Neural progenitor cell (in vitro differentiated cells): ENCODE measurements around the gene TENT5A. TPM values are rescaled to one million over a fixed set of nuclear protein-coding genes. Genes with fewer than 3 reads are reported as not detected.

ENCODE experiments used
- DNase-seq: peaks from one replicate; pipeline ENCODE4 v3.0.0-alpha.2; 2016; ENCODE audit warnings: low spot score
- H2AFZ ChIP-seq: fragments of 200-600 bp; sonication (generic); replicated peaks from 2 replicates; pipeline ENCODE4 v1.6.1; 2016; ENCODE audit warnings: antibody characterized with exemption
- H3F3A ChIP-seq: fragments of 200-600 bp; sonication (generic); 2 replicates; pipeline ENCODE4 v1.6.1; 2016; ENCODE audit warnings: antibody characterized with exemption, low read depth
- H3K27ac ChIP-seq: fragments of 200-600 bp; sonication (generic); 2 replicates; pipeline ENCODE4 v1.5.1; 2016; ENCODE audit warnings: mild to moderate bottlenecking
- H3K27me3 ChIP-seq: fragments of 200-600 bp; sonication (generic); 2 replicates; pipeline ENCODE4 v1.6.1; 2016; ENCODE audit warnings: mild to moderate bottlenecking, moderate library complexity
- H3K36me3 ChIP-seq: fragments of 200-600 bp; sonication (generic); 2 replicates; pipeline ENCODE4 v1.5.1; 2016
- H3K4me1 ChIP-seq: fragments of 200-600 bp; sonication (generic); 2 replicates; pipeline ENCODE4 v1.6.1; 2016; ENCODE audit warnings: mixed run types
- H3K4me2 ChIP-seq: fragments of 200-600 bp; sonication (generic); 2 replicates; pipeline ENCODE4 v1.6.1; 2016
- H3K4me3 ChIP-seq: fragments of 200-600 bp; sonication (generic); 2 replicates; pipeline ENCODE4 v1.5.1; 2016
- H3K79me2 ChIP-seq: fragments of 200-600 bp; sonication (generic); 2 replicates; pipeline ENCODE4 v1.6.1; 2016; ENCODE audit warnings: low read depth
- H3K9ac ChIP-seq: fragments of 200-600 bp; sonication (generic); 2 replicates; pipeline ENCODE4 v1.6.1; 2016
- H3K9me3 ChIP-seq: fragments of 200-600 bp; sonication (generic); 2 replicates; pipeline ENCODE4 v1.5.1; 2016; ENCODE audit warnings: low read depth
- H4K20me1 ChIP-seq: fragments of 200-600 bp; sonication (generic); 2 replicates; pipeline ENCODE4 v1.6.1; 2016; ENCODE audit warnings: low read depth
- H3K27ac Mint-ChIP-seq: 3 replicates; pipeline ENCODE4 v1.8.0; 2021; ENCODE audit warnings: mixed read lengths
- H3K27me3 Mint-ChIP-seq: 2 replicates; pipeline ENCODE4 v1.8.0; 2022; ENCODE audit warnings: low read depth, mild to moderate bottlenecking, inconsistent platforms, moderate library complexity, mixed read lengths; ENCODE audit not compliant: insufficient read depth
- H3K36me3 Mint-ChIP-seq: 3 replicates; pipeline ENCODE4 v1.8.0; 2021; ENCODE audit warnings: mixed read lengths
- H3K4me1 Mint-ChIP-seq: 3 replicates; pipeline ENCODE4 v1.8.0; 2021; ENCODE audit warnings: mixed read lengths
- H3K4me3 Mint-ChIP-seq: 3 replicates; pipeline ENCODE4 v1.8.0; 2021; ENCODE audit warnings: mild to moderate bottlenecking, moderate library complexity, mixed read lengths
- H3K9me3 Mint-ChIP-seq: 3 replicates; pipeline ENCODE4 v1.8.0; 2020; ENCODE audit warnings: mixed read lengths
- EZH2 ChIP-seq: fragments of 200-600 bp; sonication (generic); IDR thresholded peaks from 2 replicates; pipeline ENCODE4 v1.6.1; 2017; ENCODE audit warnings: antibody characterized with exemption, mild to moderate bottlenecking, moderate library complexity
- EZH2phosphoT487 ChIP-seq: fragments of 200-600 bp; sonication (generic); IDR thresholded peaks from 2 replicates; pipeline ENCODE4 v1.6.1; 2017; ENCODE audit warnings: antibody characterized with exemption
- total RNA-seq: library from RNA; depleted of rRNA; stranded (reverse); fragments of >200 nt; gene quantifications from 2 replicates; pipeline ENCODE4 v1.2.3, GENCODE V29; 2015; ENCODE audit warnings: low replicate concordance
- TF ChIP-seq, protein P1 (sequence below): fragments of 200-600 bp; sonication (generic); IDR thresholded peaks from 2 replicates; pipeline ENCODE4 v1.5.1; 2017; ENCODE audit warnings: antibody characterized with exemption, mild to moderate bottlenecking

TENT5A gene
- total RNA-seq, 1 donor from 2014 or later, result 11.7 TPM

DNA sequence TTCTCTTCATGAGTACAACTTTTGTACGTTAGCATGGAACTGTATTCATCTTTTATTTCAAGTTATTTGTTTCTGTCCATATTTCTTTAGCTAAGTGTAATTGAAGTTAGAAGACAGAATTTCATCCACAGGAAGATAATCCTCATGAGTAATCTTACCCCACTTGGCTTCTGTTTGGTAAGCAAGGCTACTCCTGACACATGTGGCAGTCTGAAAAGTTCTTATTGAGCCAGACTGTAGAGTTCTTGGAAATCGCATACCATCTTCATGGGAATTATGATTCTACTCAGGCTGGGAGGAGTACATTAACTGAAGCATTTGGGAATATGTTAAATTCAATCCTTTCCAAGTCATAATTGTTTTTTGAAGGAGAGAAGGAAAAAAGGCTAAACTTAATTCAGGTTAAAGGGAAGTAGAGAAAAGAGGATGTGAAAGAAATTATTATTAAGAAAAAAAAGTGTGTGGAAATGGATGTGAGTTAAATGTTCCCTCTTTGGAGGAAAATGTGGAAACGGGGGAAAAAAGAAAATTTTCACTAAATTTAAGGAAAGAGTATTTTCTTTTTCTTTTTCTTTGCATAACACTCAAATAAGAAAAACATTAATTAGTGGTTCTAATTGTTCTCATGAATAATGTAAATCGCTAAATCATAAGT, 41.5 kb upstream of the TENT5A start:
- no peak for DNase-seq
- no peaks in the 10 kb centered on the region for H3K36me3 ChIP-seq
- no peaks in the 10 kb centered on the region for H3K4me1 ChIP-seq
- H3K9me3 ChIP-seq, result no peaks in the 10 kb centered on the region
- H3K27me3 ChIP-seq, result no peaks in the 10 kb centered on the region
- no peaks in the 10 kb centered on the region for H4K20me1 ChIP-seq
- no peak overlapping the region for H3K4me3 Mint-ChIP-seq
- no peak overlapping the region for H3K9ac ChIP-seq
- H3K27ac Mint-ChIP-seq, result no peak overlapping the region
- no peak overlapping the region for H3K4me2 ChIP-seq
- H3K79me2 ChIP-seq, result no peaks in the 10 kb centered on the region
- H3K9me3 Mint-ChIP-seq, result no peaks in the 10 kb centered on the region
- no peak overlapping the region for H3K27ac ChIP-seq
- H3K27me3 Mint-ChIP-seq, result no peaks in the 10 kb centered on the region
- peaks cover 14% of the 10 kb centered on the region for H3K4me1 Mint-ChIP-seq
- H2AFZ ChIP-seq, result no peak overlapping the region
- H3F3A ChIP-seq, result no peaks in the 10 kb centered on the region
- H3K4me3 ChIP-seq, result no peak overlapping the region
- no peaks in the 10 kb centered on the region for H3K36me3 Mint-ChIP-seq
- TF ChIP-seq EZH2phosphoT487, result no peak
- TF ChIP-seq EZH2, result no peak
- TF ChIP-seq, protein P1, sequence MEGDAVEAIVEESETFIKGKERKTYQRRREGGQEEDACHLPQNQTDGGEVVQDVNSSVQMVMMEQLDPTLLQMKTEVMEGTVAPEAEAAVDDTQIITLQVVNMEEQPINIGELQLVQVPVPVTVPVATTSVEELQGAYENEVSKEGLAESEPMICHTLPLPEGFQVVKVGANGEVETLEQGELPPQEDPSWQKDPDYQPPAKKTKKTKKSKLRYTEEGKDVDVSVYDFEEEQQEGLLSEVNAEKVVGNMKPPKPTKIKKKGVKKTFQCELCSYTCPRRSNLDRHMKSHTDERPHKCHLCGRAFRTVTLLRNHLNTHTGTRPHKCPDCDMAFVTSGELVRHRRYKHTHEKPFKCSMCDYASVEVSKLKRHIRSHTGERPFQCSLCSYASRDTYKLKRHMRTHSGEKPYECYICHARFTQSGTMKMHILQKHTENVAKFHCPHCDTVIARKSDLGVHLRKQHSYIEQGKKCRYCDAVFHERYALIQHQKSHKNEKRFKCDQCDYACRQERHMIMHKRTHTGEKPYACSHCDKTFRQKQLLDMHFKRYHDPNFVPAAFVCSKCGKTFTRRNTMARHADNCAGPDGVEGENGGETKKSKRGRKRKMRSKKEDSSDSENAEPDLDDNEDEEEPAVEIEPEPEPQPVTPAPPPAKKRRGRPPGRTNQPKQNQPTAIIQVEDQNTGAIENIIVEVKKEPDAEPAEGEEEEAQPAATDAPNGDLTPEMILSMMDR, result no peak

DNA sequence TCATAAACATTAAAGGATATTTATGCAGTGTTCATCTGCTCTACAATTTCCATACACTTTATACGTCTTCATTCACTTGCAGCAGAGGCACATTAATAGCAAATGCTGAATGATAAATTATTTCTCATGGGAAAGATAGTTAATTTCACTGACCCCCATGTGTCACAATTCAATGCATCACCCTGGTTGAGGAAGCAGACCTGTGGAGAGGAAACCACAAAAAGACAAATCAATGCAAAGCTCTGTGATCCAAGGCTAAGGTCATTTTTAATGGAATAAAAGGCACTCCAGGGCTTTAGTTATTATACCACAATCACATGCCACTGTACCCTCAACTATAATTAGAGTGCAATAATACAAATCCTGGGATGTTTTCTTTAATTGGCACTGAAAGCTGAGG, 40.3 kb upstream of the TENT5A start:
- Histone ChIP-seq H3K4me2 (no peak overlapping the region), H3K27me3 (no peaks in the 10 kb centered on the region), H3K79me2 (no peaks in the 10 kb centered on the region), H3K4me1 (no peaks in the 10 kb centered on the region), H3K27ac (no peak overlapping the region), H3K4me3 (no peak overlapping the region), H2AFZ (no peak overlapping the region), H3K9me3 (no peaks in the 10 kb centered on the region), H4K20me1 (no peaks in the 10 kb centered on the region), H3K9ac (no peak overlapping the region), H3K36me3 (no peaks in the 10 kb centered on the region), H3F3A (no peaks in the 10 kb centered on the region)
- TF ChIP-seq EZH2phosphoT487 (no peak), EZH2 (no peak)
- TF ChIP-seq, protein P1, result no peak
- Mint-ChIP-seq H3K36me3 (no peaks in the 10 kb centered on the region), H3K9me3 (no peaks in the 10 kb centered on the region), H3K27ac (no peak overlapping the region), H3K4me3 (no peak overlapping the region), H3K4me1 (peaks cover 14% of the 10 kb centered on the region), H3K27me3 (no peaks in the 10 kb centered on the region)
- no peak for DNase-seq

DNA sequence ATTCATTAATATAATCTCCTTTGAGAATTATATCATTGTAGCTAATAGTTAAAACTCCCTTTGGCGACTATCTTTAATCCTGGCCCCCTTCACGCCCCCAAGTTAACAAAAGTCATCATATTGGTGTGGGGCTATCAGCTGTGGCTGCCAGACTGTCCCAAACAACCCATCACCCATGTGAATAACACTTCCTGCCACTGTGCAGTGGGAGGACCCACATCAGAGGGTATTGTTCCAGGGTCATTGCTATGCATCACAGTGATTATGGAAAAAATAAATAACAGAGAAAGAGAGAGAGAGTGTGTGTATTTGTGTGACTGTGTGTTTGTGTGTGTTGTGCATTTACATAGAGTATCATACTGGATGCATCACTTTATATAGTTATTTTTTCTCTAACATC, 39.3 kb upstream of the TENT5A start:
- Histone ChIP-seq H3K4me3 (no peak overlapping the region), H3K9me3 (no peaks in the 10 kb centered on the region), H3K27ac (no peak overlapping the region), H3K36me3 (no peaks in the 10 kb centered on the region), H4K20me1 (no peaks in the 10 kb centered on the region), H3F3A (no peaks in the 10 kb centered on the region), H3K79me2 (no peaks in the 10 kb centered on the region), H3K9ac (no peak overlapping the region), H2AFZ (no peak overlapping the region), H3K4me1 (peaks cover 4% of the 10 kb centered on the region), H3K4me2 (no peak overlapping the region), H3K27me3 (no peaks in the 10 kb centered on the region)
- Mint-ChIP-seq H3K4me1 (peaks cover 14% of the 10 kb centered on the region), H3K4me3 (no peak overlapping the region), H3K36me3 (no peaks in the 10 kb centered on the region), H3K27ac (no peak overlapping the region), H3K9me3 (no peaks in the 10 kb centered on the region), H3K27me3 (no peaks in the 10 kb centered on the region)
- TF ChIP-seq, protein P1, result no peak
- TF ChIP-seq EZH2 (no peak), EZH2phosphoT487 (no peak)
- no peak for DNase-seq
